Measurements from ENCODE around the gene OVOL2.
"Not testable (repeated sequence)": the region's sequence is repeated elsewhere in the genome, so short reads cannot be mapped to it uniquely, and the experiment has no call there.

Gene OVOL2

DNA sequence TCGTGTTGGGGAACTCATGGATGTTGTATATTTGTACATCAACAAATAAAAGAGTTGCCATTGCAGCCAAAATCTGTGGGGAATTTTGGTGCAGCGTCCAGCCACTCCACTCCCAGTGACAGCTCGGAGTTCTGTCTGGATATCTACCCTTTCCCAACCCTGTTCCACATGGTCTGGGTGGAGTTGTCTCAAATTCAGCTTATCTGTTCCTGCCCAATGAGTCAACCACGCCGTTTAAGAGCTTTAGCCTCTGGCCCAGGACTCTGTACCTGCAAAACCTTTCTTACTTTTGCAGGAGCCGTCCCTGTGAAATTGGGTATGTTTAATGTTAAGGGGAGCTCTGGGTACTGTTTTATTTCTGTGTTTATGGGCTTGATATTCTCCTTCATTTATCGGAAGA lies 33.9 kb upstream of the OVOL2 start:
- DNase-seq (ENCODE audit: low read depth, low spot score): no peak
- H3K27me3 ChIP-seq (ENCODE audit: insufficient read depth, insufficient read length): no peaks in the 10 kb centered on the region
- no peak overlapping the region for H3K9ac ChIP-seq (ENCODE audit: insufficient read length, low read depth)
- H3K4me1 ChIP-seq (ENCODE audit: insufficient read depth, insufficient read length): no peaks in the 10 kb centered on the region
- H3K4me3 ChIP-seq (ENCODE audit: insufficient read length, low read depth): no peak overlapping the region
- no peaks in the 10 kb centered on the region for H3K36me3 ChIP-seq (ENCODE audit: insufficient read depth, insufficient read length, low read length)
- TF ChIP-seq SUZ12 (IDR thresholded peaks at IDR 0.05; ENCODE audit: extremely low read depth, insufficient read depth, insufficient read length) (no peak), ZNF274 (IDR thresholded peaks at IDR 0.05; ENCODE audit: low read depth, low read length) (no peak), YY1 (IDR thresholded peaks at IDR 0.05; ENCODE audit: insufficient read depth, insufficient read length) (no peak)
- H3K9me3 ChIP-seq (ENCODE audit: insufficient read depth, low read length): no peaks in the 10 kb centered on the region

DNA sequence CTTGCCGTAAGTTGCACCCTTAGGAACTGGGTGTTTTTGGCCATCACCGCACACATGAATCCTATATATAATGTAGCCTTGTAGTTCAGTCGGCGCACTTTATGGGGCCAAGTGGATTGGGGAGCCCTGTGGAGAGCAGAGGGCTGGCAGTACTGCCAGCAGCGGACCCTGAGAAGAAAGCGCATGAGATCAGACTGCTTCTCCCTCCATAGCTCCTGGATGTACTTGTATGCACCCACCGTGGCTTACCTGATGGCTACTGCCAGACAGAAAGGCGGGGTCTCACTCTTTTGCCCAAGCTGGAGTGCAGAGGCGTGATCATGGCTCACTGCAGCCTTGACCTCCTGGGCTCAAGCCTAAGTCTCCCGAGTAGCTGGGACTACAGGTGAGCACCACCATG lies 32.8 kb upstream of the OVOL2 start:
- TF ChIP-seq SUZ12 (IDR thresholded peaks at IDR 0.05; ENCODE audit: extremely low read depth, insufficient read depth, insufficient read length): no peak
- no peak for TF ChIP-seq ZNF274 (IDR thresholded peaks at IDR 0.05; ENCODE audit: low read depth, low read length)
- no peak for TF ChIP-seq YY1 (IDR thresholded peaks at IDR 0.05; ENCODE audit: insufficient read depth, insufficient read length)
- Histone ChIP-seq H3K9me3 (ENCODE audit: insufficient read depth, low read length) (no peaks in the 10 kb centered on the region), H3K4me1 (ENCODE audit: insufficient read depth, insufficient read length) (no peaks in the 10 kb centered on the region), H3K36me3 (ENCODE audit: insufficient read depth, insufficient read length, low read length) (no peaks in the 10 kb centered on the region), H3K4me3 (ENCODE audit: insufficient read length, low read depth) (no peak overlapping the region), H3K27me3 (ENCODE audit: insufficient read depth, insufficient read length) (no peaks in the 10 kb centered on the region), H3K9ac (ENCODE audit: insufficient read length, low read depth) (no peak overlapping the region)
- DNase-seq (ENCODE audit: low read depth, low spot score): no peak

DNA sequence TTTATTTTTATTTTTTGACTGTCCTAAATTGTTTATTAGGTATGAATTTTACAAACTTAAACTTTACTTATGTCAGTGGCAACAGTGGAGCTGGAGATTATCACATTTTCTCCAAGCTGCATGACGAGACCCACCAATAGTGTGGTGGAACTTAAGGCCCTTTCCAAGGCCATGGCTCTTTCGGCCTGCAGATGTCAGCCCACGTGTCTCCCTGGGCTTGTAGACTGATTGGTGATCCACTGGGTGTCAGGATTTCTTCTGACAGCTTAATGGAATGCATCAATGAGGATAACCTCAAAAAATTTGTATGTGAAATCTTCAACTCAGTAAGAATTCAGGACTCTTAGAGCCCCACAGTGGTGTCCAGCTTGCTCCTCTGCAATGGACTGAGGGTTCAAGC lies 32.3 kb upstream of the OVOL2 start:
- no peak overlapping the region for H3K9ac ChIP-seq (ENCODE audit: insufficient read length, low read depth)
- no peaks in the 10 kb centered on the region for H3K9me3 ChIP-seq (ENCODE audit: insufficient read depth, low read length)
- no peak for DNase-seq (ENCODE audit: low read depth, low spot score)
- no peak for TF ChIP-seq YY1 (IDR thresholded peaks at IDR 0.05; ENCODE audit: insufficient read depth, insufficient read length)
- no peak for TF ChIP-seq ZNF274 (IDR thresholded peaks at IDR 0.05; ENCODE audit: low read depth, low read length)
- TF ChIP-seq SUZ12 (IDR thresholded peaks at IDR 0.05; ENCODE audit: extremely low read depth, insufficient read depth, insufficient read length): no peak
- H3K4me1 ChIP-seq (ENCODE audit: insufficient read depth, insufficient read length): no peaks in the 10 kb centered on the region
- no peaks in the 10 kb centered on the region for H3K27me3 ChIP-seq (ENCODE audit: insufficient read depth, insufficient read length)
- H3K4me3 ChIP-seq (ENCODE audit: insufficient read length, low read depth): no peak overlapping the region
- H3K36me3 ChIP-seq (ENCODE audit: insufficient read depth, insufficient read length, low read length): no peaks in the 10 kb centered on the region

DNA sequence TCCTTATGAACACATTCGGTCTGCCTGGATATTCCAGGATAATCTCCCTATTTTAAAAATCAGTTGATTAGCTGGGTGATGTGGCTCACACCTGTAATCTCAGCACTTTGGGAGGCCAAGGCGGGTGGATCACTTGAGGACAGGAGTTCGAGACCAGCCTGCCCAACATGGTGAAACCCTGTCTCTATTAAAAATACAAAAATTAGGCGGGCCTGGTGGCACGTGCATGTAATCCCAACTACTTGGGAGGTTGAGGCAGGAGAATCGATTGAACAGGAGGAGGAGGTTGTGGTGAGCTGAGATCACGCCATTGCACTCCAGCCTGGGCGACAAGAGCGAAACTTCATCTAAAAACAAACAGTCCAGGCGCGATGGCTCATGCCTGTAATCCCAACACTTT lies 31.1 kb upstream of the OVOL2 start:
- not testable (repeated sequence) for H3K4me3 ChIP-seq (ENCODE audit: insufficient read length, low read depth); H3K9me3 ChIP-seq (ENCODE audit: insufficient read depth, low read length); H3K36me3 ChIP-seq (ENCODE audit: insufficient read depth, insufficient read length, low read length); H3K4me1 ChIP-seq (ENCODE audit: insufficient read depth, insufficient read length); H3K27me3 ChIP-seq (ENCODE audit: insufficient read depth, insufficient read length); DNase-seq (ENCODE audit: low read depth, low spot score); H3K9ac ChIP-seq (ENCODE audit: insufficient read length, low read depth)

DNA sequence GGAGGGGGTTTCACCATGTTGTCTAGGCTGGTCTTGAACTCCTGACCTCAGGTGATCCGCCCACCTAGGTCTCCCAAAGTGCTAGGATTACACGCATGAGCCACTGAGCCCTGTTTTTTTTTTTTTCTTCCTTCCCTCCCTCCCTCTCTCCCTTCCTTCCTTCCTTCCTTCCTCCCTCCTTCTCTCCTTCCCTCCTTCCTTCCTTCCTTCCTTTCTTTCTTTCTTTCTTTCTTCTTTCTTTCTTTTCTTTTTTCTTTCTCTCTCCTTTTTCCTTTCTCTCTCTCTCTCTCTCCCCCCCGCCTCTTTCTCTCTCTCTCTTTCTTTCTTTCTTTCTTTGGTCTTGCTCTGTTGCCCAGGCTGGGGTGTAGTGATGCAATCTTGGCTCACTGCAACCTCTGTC lies 30.6 kb upstream of the OVOL2 start:
- not testable (repeated sequence) for H3K4me1 ChIP-seq (ENCODE audit: insufficient read depth, insufficient read length); H3K9me3 ChIP-seq (ENCODE audit: insufficient read depth, low read length); H3K9ac ChIP-seq (ENCODE audit: insufficient read length, low read depth); H3K27me3 ChIP-seq (ENCODE audit: insufficient read depth, insufficient read length); H3K4me3 ChIP-seq (ENCODE audit: insufficient read length, low read depth); H3K36me3 ChIP-seq (ENCODE audit: insufficient read depth, insufficient read length, low read length); DNase-seq (ENCODE audit: low read depth, low spot score)

DNA sequence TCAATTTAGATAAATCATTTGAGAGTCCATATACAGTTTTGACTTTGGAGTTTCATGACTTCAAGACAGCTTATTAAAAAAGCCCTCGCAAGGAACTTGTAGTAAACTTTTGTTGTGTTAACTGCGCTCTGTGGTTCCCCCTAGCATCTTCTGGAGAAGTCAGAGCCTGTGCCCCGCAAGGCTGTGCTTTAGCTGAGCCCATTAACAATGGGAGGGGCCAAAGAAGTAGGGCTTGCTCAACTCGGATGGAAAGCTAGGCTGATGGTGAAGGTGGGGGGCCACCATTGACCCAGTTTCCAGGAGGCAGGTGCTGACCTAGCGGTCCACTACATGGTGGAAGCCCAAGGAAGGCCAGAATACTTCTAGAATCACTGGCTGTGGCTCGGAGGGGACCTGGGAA lies 29.3 kb upstream of the OVOL2 start:
- Histone ChIP-seq H3K9me3 (ENCODE audit: insufficient read depth, low read length) (peaks cover 4% of the 10 kb centered on the region; the same call in 1 of the 2 replicates), H3K4me1 (ENCODE audit: insufficient read depth, insufficient read length) (no peaks in the 10 kb centered on the region), H3K4me3 (ENCODE audit: insufficient read length, low read depth) (no peak overlapping the region), H3K9ac (ENCODE audit: insufficient read length, low read depth) (no peak overlapping the region), H3K36me3 (ENCODE audit: insufficient read depth, insufficient read length, low read length) (no peaks in the 10 kb centered on the region), H3K27me3 (ENCODE audit: insufficient read depth, insufficient read length) (no peaks in the 10 kb centered on the region)
- no peak for TF ChIP-seq ZNF274 (IDR thresholded peaks at IDR 0.05; ENCODE audit: low read depth, low read length)
- no peak for TF ChIP-seq SUZ12 (IDR thresholded peaks at IDR 0.05; ENCODE audit: extremely low read depth, insufficient read depth, insufficient read length)
- TF ChIP-seq YY1 (IDR thresholded peaks at IDR 0.05; ENCODE audit: insufficient read depth, insufficient read length): no peak
- no peak for DNase-seq (ENCODE audit: low read depth, low spot score)

DNA sequence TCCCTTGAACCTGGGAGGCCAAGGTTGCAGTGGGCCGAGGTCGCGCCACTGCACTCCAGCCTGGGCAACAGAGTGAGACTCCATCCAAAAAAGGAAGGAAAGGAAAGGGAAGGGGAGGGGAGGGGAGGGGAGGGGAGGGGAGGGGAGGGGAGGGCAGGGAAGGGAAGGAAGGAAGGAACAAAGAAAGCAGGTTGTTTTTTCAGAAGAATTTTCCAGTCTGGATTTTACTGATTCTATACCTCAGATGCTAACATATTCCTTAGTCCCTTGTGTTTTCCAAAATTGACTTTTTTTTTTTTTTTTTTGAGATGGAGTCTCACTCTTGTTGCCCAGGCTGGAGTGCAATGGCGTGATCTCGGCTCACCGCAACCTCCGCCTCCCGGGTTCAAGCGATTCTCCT lies 23.1 kb upstream of the OVOL2 start:
- not testable (repeated sequence) for H3K9me3 ChIP-seq (ENCODE audit: insufficient read depth, low read length); H3K27me3 ChIP-seq (ENCODE audit: insufficient read depth, insufficient read length); H3K4me1 ChIP-seq (ENCODE audit: insufficient read depth, insufficient read length); H3K9ac ChIP-seq (ENCODE audit: insufficient read length, low read depth); H3K36me3 ChIP-seq (ENCODE audit: insufficient read depth, insufficient read length, low read length); H3K4me3 ChIP-seq (ENCODE audit: insufficient read length, low read depth); DNase-seq (ENCODE audit: low read depth, low spot score)

DNA sequence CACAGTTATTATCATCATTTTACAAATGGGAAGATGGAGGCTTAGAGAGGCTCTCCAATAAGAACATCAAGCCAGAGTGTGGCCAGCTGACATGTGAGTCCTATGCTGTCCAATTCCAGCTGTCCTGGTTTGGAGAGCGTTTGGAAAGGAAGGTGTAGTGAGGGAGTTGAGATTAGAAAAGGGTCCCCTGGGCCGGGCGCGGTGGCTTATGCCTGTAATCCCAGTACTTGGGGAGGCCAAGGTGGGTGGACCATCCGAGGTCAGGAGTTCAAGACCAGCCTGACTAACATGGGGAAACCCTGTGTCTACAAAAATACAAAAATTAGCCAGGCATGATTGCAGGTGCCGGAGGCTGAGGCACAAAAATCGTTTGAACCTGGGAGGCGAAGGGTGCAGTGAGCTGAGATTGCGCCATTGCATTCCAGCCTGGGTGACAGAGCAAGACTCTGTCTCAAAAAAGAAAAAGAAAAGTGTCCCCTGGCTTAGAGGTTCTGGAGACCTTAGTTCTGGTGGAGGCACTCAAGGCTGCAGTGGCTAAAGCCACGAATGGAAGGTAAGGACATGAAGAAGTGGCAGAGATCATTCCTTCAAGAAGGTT lies 22.1 kb upstream of the OVOL2 start:
- TF ChIP-seq ZNF274 (IDR thresholded peaks at IDR 0.05; ENCODE audit: low read depth, low read length) (no peak), SUZ12 (IDR thresholded peaks at IDR 0.05; ENCODE audit: extremely low read depth, insufficient read depth, insufficient read length) (no peak), YY1 (IDR thresholded peaks at IDR 0.05; ENCODE audit: insufficient read depth, insufficient read length) (no peak)
- Histone ChIP-seq H3K27me3 (ENCODE audit: insufficient read depth, insufficient read length) (no peaks in the 10 kb centered on the region), H3K36me3 (ENCODE audit: insufficient read depth, insufficient read length, low read length) (no peaks in the 10 kb centered on the region), H3K4me1 (ENCODE audit: insufficient read depth, insufficient read length) (no peaks in the 10 kb centered on the region), H3K9ac (ENCODE audit: insufficient read length, low read depth) (no peak overlapping the region), H3K9me3 (ENCODE audit: insufficient read depth, low read length) (peaks cover 4% of the 10 kb centered on the region; the same call in 1 of the 2 replicates), H3K4me3 (ENCODE audit: insufficient read length, low read depth) (no peak overlapping the region)
- DNase-seq (ENCODE audit: low read depth, low spot score): no peak

All from NT2/D1 (cell line).